ENCODE results near the gene ZFP82.

ZFP82 gene

DNA sequence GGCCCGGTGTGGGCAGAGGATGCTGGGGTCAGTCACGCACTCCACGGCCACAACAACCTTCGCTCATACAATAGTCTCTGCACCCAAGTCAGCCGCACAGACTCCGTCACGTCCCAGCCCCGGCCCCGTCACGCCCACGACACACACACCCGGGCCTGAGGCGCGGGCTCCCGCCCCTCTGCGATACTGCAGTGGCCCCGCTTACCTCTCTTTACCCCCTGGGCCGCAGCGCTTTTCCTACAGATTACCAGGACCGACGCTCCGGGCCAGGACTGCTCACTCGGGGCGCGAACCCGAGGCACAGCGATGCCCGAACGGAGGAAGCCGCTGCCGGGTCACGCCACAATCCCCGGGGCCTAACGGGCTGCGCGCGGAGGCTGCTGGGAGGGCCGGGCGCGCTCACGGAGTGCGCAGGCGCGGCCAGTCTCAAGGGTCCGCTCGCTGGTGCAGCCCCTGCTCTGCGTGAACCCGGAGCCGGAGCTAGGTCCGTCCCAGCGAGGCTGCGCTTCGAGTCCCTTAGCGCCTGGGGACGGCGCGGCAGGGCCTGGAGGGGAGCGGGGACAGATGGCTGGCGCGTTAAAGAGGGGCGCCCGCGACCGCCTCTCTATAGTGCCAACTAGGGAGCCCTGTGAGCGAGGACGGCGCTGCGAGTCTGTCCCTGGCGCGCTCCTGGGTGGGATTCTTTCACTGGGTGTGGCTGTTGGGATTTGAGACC, at the start of gene ZFP82:
Gene ZFP82, minus strand, starts transcription at position 358 of the 715 bp plus-strand sequence. CDS start 8,855 bp downstream, outside the sequence.
- DNase-seq (ENCODE audit: low read depth), result no peak

- DNase-seq (ENCODE audit: low read depth), result no peak
These were observed 41.6 kb upstream of the ZFP82 start for GRCh38 chr19:36460046-36460445.

DNA sequence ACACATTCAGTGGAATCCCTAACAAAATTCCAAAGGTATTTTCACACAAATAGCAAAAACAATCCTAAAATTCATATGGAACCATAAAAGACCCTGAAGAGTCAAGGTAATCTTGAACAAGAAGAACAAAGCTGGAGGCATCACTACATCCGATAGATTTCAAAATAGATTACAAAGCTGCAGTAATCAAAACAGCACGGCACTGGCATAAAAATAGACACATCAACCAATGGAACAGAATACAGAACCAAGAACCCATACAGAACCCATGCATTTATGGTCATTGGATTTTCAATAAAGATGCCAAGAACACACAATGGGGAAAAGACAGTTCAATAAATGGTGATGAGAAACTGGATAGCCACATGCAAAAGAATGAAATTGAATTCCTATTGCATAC, 38.4 kb upstream of the ZFP82 start:
- DNase-seq (ENCODE audit: low read depth), result no peak

GRCh38 chr19:36449059-36449670, 30.7 kb upstream of the ZFP82 start:
- no peak for DNase-seq (ENCODE audit: low read depth)

GRCh38 chr19:36441339-36441738, 22.9 kb upstream of the ZFP82 start:
- DNase-seq (ENCODE audit: low read depth), result no peak

DNA sequence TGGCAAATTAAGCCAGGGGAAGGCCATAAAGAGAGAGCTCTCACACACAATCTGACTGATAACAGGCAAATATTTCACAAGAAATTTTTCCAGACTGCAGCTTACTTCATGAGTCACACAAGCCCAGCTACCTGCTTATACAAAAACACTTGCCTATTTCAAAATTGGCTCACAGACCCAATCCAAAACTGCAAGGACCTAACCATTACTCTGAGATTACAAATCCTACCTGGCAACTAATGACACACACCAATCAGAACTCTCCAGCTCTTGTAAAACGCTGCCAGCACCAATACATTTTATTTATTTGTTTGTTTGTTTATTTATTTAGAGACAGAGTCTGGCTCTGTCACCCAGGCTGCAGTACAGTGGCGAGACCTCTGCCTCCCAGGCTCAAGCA, 18.1 kb upstream of the ZFP82 start:
- no peak for DNase-seq (ENCODE audit: low read depth)

DNA sequence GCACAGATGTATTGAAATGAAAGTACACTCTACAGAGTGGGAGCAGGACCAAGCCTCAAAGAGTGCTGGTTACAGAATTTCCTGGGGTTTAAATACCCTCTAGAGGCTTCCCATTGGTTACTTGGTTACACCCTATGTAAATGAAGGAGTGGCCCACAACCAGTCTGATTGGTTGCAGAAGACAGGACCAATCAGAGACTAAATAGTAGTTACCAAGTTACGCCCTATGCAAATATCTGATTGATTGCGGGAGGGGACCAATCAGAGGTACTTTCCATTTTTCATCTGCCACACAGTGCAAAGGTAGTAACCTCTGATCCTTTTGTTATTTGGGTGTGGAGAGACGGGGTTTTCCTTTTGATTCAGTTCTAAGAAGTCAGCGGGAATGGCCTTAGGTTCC, 5.5 kb upstream of the ZFP82 start:
- DNase-seq (ENCODE audit: low read depth), result no peak

GRCh38 chr19:36421749-36422481, 3.5 kb upstream of the ZFP82 start:
- DNase-seq (ENCODE audit: low read depth), result no peak

DNA sequence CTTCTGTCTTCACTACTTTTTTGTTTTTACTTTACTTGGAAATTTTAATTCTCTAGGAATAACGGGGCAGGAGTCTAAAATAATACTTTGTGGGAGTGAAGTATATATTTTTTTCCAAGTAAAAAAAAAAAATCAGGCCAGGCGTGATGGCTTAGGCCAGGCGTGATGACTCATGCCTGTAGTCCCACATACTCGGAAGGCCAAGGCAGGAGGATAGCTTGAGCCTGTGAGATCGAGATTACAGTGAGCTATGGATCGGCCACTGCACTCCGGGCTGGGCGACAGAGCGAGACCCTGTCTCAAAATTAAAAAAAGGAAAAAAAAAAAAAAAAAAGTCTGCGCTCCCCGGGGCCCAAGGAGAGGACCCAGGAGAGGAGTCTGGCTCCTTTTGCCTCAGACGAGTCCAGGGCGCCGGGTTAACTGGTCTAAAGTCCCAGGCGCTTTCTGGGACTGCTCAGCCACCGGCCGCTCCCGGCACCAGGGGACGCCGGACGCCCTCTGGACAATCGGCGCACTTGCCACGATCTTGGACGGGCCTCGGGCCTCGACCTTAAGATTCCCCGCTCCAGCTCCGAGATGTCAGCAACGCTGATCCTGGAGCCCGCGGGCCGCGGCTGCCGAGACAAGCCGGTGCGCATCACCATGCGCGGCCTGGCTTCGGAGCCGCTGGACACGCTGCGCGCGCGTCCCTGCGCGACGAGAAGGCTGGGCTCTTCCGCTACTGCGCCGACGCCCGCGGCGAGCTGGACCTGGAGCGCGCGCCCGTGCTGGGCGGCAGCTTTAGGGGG, 2.7 kb upstream of the ZFP82 start:
- DNase-seq (ENCODE audit: low read depth), result no peak

DNA sequence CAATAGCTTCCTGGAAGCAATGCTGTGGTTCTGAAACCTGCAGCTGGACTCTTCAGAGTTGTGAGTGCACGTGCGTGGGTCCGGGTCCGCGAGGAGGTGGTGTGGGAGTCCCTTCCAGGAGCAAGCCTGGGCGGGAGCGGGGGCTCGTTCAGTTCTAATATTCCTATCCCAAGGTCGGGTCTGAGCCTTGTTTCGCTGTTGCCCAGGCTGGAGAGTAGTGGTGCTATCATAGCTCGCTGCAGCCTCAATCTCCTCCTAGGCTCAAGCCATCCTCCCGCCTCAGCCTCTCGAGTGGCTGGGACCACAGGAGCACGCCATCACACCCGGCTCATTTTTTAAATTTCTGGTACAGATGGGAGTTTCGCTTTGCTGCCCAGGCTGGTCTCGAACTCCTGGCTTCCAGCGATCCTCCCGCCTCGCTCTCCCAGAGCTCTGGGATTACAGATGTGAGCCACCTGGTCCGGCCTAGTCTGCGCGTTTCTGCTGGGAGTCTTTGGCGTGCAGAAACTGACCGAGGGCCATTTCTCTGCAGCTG, 625 bp downstream of the ZFP82 start:
- DNase-seq (ENCODE audit: low read depth), result no peak

- DNase-seq (ENCODE audit: low read depth), result no peak
These were observed 8.6 kb downstream of the ZFP82 start for GRCh38 chr19:36409841-36410240.

DNA sequence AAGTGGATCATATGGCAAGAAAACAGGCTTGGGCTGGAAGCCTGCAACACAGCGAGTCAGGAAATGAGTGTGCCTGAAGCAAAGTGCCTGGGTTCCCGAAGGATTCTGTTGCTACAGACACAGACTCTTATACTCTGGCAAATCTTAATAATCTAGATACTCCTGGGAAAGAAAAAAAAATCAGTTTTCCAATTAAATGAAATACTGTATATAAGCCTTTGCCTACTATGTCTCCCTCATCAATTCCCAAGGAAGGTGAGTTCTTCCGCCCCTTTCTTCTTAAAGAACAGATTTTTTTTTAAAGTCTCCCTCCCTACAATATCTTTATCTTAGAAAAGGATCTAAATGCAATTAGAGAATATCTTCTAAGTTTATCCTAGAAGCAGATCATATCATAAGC, 10.3 kb downstream of the ZFP82 start:
- DNase-seq (ENCODE audit: low read depth), result no peak

GRCh38 chr19:36404498-36404897, 13.9 kb downstream of the ZFP82 start:
- no peak for DNase-seq (ENCODE audit: low read depth)

DNA sequence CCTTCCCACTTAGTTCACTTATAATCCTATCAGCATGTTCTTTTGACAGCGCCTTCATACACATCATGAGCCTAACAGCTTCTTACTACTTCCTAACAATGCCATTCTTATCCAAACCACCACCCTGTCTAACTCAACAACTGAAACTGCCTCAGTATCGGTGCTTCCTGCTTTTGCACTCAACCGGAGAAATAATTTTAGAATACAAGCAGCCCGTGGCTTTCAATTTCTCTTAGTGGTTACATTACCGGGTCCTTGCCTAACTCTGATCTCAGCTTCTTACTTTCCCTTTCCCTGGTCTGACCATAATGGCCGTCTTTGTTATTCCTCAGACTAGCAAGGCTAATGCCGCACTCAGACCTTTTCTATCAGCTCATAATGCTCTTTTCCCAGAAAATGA, 17.0 kb downstream of the ZFP82 start:
- DNase-seq (ENCODE audit: low read depth), result no peak

DNA sequence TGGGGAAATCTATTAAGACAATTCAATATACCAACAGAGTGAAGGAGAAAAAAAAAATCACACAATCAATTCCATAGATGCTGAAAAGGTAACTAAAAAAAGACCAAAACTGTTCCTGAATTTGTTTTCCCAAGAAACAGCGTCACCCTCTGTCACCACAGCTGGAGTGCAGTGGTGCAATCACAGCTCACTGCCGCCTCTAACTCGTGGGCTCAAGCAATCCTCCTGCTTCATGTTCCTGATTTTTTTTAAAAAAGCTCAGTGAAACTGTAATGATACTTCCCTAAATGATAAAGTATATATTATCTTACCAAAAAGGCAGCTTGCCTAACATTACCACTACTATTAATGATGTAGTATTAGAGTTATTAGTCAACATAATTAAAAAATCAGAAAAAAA, 19.9 kb downstream of the ZFP82 start:
- DNase-seq (ENCODE audit: low read depth), result no peak

- DNase-seq (ENCODE audit: low read depth), result no peak
These were observed 25.3 kb downstream of the ZFP82 start for GRCh38 chr19:36392916-36393673.

- DNase-seq (ENCODE audit: low read depth), result no peak
These were observed 39.0 kb downstream of the ZFP82 start for GRCh38 chr19:36379510-36379819.

GRCh38 chr19:36378625-36379509, 39.6 kb downstream of the ZFP82 start, which contains the start of gene ZFP14:
ZFP14 (minus strand) TSS chr19:36379201; CDS start chr19:36367892, 11,309 bp downstream.
- peak; percentile 78 for DNase-seq (ENCODE audit: low read depth)

DNA sequence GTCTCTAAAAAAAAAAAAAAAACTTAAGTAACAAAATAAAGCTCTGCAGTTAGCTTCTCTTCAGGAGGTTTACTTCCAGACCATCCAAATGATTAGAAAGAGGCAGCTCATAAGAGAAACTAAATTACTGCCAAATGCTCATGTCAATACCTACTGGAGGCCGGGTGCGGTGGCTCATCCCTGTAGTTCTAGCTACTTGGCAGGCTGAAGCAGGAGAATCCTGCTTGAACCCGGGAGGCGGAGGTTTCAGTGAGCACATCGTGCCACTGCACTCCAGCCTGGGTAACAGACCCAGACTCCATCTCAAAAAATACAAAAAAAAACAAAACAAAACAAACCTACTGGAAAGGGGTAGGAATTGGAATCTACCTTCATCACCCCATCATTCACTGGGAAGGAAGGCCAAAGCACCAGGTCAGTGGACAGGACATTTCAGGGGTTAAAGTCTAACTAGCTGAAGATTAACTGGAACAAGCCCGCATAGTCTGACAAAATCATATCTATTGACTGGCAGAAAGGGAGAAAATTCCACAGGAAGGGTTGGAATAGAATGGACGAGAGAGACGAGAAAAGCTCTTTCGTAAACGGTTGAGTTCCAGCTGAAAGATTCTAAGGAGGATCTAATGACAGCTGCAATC, 40.8 kb downstream of the ZFP82 start:
- DNase-seq (ENCODE audit: low read depth), result no peak

DNA sequence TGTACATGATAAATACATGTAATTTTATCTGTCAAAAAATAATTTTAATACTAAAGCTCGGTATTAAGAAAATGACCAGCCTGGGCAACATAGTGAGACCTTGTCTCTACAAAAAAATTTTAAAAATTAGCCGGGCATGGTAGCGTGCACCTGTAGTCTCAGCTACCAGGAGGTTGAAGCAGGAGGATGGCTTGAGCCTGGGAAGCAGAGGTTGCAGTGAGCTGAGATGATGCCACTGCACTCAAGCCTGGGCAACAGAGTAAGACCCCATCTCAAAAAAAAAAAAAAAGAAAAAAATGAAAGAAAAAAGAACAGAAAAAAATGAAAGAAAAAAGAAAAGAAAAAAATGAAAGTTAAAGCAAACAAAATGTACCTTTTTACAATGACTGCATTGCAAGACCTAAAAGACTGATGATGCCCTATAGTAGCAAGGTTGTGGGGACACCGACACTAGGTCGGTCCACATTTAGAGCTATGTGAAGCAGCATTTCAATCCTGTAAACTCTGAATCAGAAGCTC, 44.7 kb downstream of the ZFP82 start:
- DNase-seq (ENCODE audit: low read depth), result no peak
